Ovary (tissue), 3 donors: ENCODE results near the gene TSPYL4.

Source experiments
- EP300 ChIP-seq: sonication (generic); formaldehyde crosslinking; IDR thresholded peaks from one replicate; pipeline ENCODE4 v1.6.1; 2017; ENCODE audit warnings: antibody characterized with exemption
- POLR2A ChIP-seq: fragments of 450-650 bp; IDR thresholded peaks from one replicate; pipeline ENCODE4 v1.6.1; 2017; ENCODE audit warnings: antibody characterized with exemption, mild to moderate bottlenecking, moderate library complexity
- TF ChIP-seq, protein P1 (sequence below), 3 donors: fragments of 450-650 bp in 2 of 3; fragments of 200-600 bp in 1 of 3; IDR thresholded peaks; one replicate each; pipeline versions ENCODE4 v1.5.1 to v1.8.0; 2016 to 2022; ENCODE audit warnings: antibody characterized with exemption in 3 of 3, mild to moderate bottlenecking in 1 of 3
- donor health status: DM: no; HTN: no; CAD: no.

DNA sequence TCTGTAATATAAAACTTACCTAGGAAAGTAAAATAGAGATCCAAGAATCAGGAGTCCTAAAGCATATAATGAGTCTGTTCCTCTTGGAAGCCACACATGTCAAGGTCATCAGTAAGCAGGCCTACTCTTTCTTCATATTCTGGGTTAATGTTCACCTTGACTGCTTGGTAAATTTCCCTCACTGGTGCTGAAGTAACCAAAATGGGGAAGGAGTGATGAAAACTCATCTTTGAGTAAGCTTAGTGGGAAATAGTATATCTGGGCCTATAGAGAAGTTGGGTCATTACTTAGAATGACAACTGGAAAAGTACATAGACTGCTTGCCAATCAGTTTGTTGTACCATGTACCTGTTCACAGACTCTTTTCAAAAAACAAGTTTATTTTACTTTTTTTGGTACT lies 6.6 kb downstream of the TSPYL4 start:
- TF ChIP-seq POLR2A (no peak), EP300 (no peak)
- TF ChIP-seq, protein P1, sequence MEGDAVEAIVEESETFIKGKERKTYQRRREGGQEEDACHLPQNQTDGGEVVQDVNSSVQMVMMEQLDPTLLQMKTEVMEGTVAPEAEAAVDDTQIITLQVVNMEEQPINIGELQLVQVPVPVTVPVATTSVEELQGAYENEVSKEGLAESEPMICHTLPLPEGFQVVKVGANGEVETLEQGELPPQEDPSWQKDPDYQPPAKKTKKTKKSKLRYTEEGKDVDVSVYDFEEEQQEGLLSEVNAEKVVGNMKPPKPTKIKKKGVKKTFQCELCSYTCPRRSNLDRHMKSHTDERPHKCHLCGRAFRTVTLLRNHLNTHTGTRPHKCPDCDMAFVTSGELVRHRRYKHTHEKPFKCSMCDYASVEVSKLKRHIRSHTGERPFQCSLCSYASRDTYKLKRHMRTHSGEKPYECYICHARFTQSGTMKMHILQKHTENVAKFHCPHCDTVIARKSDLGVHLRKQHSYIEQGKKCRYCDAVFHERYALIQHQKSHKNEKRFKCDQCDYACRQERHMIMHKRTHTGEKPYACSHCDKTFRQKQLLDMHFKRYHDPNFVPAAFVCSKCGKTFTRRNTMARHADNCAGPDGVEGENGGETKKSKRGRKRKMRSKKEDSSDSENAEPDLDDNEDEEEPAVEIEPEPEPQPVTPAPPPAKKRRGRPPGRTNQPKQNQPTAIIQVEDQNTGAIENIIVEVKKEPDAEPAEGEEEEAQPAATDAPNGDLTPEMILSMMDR (IDR thresholded peaks at IDR 0.05) = no peak
